ENCODE results near the gene TMEM18.

GRCh38 chr2:680496-680895, 3.3 kb upstream of the TMEM18 start:
- no peak for TF ChIP-seq CTCF (IDR thresholded peaks at IDR 0.05 in 2 of 3, conservative IDR thresholded peaks at IDR 0.05 in 1 of 3; ENCODE audit: borderline replicate concordance in 1 of 3, insufficient read depth in 1 of 3, low read depth in 2 of 3, low read length in 2 of 3)
- TF ChIP-seq EZH2 (IDR thresholded peaks at IDR 0.05): no peak
- TF ChIP-seq POLR2A (IDR thresholded peaks at IDR 0.05; ENCODE audit: borderline replicate concordance, extremely low read depth, insufficient read depth, insufficient read length): no peak
- TF ChIP-seq EGR1 (IDR thresholded peaks at IDR 0.05; ENCODE audit: low read depth): no peak

Measured in HCT116 (cell line).